ENCODE results near the gene FGD4.

The FGD4 gene

GRCh38 chr12:32460638-32461037, 61.3 kb downstream of the FGD4 start:
- no peak for DNase-seq

DNA sequence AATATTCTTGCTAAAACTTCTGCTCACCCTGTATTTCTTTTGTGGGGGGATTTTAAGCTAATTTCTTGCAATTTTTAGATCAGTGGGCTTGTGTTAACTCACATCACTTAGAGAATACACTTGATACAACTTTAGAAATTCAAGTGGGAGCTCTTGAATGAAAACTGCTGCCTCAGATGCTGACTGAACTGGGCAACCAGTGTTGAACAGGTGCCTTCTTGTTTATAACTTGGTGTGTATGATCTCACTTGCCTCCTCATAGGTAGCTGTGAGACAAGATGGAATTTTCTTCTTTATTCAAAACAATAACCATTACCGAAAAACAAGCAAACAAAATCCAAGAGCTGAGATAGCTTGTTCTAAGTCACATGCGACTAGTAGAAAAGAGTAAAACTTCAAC, 63.5 kb downstream of the FGD4 start:
- no peak for DNase-seq

DNA sequence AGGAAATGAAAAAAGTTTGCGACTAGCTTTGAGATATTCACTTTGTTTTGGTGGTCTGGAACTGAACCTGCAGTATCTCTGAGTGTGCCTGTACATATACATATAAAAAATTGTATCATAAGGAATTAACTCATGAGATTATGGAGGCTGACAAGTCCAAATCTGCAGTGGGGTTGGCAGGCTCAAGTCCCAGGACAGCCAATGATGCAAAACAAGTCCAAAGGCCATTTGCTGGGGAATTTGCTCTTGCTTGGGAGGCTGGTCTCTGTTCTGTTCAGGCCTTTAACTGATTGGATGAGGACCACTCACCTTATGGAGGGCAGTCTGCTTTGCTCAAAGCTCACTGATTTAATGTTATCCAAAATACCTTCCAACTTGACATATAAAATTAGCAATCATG, 66.8 kb downstream of the FGD4 start:
- DNase-seq = no peak

GRCh38 chr12:32466986-32467711, 67.8 kb downstream of the FGD4 start:
- no peak for DNase-seq

DNA sequence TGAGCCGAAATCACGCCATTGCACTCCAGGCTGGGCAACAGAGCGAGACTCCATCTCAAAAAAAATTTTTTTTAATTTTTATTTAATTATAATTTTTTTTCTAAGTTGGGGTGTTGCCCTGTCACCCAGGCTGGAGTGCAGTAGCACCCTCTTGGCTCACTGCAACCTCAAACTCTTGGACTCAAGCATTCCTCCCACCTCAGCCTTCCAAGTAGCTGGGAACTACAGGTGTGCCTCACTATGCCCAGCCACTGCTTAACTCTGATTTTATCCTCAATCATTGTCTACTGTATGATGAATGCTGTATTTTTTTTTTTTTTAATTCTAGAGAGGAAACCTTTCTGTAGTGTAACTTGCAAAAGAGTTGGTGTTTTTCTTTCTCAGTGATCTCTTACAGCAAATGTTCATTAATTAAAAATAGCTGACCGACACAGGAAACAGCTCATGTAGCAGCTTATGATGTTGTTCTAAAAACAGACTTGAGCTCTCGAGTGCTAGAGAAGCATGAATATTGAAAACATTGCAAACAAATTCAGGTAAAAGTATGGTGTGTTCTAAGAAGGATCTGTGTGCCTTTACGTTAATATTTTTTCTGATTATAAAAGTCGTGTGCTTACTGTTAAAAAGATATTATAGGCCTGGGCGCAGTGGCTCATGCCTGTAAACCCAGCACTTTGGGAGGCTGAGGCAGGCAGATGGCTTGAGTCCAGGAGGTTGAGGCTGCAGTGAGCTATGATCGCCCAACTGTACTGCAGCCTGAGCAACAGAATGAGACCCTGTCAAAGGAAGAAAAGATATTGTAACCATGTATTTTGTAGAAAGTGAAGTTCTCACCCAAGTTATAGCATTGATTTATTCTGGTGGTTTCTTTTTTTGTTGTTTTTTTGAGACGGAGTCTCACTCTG, 68.9 kb downstream of the FGD4 start:
- no peak for DNase-seq

- no peak for DNase-seq
These were observed 71.6 kb downstream of the FGD4 start for GRCh38 chr12:32470936-32471470.

GRCh38 chr12:32471591-32472001, 72.2 kb downstream of the FGD4 start:
- DNase-seq = no peak

DNA sequence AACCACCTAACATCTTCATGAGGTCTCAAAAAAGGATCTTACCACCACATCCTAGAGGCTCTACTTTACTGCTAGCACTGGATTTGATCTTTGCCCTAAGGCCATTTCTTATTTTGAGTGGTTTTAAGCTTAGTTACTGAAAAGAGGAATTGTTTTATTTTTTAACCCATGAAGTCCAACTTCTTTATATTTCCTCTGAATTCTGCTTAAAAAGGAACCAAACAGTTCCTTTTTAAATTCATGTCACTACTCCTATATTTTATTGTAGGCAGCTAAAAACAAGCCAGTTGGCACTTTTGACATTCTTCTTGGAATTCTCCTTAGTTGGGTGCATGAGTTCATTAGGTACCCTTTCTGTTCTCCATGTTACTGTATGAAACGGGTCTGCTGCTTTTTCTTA, 76.4 kb downstream of the FGD4 start:
- DNase-seq = no peak

DNA sequence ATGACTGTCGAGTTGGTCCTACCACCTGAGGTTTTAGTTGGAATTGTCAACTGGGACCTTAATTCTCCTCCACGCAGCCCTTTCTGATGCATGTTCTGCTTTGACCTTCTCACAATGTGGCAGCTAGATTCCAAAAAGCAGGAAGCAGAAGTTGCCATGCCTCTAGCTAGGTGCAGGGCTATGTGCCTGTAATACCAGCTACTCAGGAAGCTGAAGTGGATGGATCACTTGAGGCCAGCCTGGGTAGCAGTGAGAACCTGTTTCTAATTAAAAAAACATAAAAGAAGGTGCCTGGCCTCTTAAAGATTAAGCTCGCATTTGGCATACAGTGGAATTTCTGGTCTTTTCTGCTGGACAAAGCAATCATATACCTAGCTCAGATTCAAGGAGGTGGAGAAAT, 77.1 kb downstream of the FGD4 start:
- DNase-seq = no peak

DNA sequence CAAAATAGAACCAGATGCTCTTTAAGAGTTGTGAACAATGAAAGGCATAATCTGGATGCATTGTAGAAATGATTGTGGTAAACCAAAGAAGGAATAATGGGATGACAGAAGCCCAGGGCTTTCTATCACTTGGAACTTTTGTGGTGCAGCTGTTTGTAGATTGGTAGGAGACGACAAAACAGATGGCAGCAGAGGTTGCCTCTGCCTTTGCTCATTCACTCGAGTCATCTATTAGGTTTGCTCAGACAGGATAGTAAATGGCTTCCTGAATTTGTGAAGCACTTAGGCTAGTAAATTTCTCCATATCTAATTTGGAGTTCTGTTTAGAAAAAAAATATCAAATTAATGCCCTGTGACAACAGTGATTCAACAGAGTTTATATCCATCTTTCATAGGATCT, 78.4 kb downstream of the FGD4 start:
- no peak for DNase-seq

DNA sequence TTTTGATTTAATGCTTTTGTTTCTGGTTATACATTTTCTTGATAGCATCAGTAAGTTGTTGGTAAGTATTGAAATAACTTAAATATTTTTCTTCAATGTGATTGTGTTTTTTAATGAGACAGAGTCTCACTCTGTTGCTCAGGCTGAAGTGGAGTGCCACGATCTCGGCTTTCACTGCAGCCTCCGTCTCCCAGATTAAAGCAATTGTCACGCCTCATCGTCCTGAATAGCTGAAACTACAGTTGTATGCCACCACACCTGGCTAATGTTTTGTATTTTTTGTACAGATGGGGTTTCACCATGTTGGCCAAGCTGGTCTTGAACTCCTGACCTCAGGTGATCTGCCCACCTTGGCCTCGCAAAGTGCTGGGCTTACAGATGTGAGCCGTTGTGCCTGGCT, 78.8 kb downstream of the FGD4 start:
- DNase-seq = no peak

DNA sequence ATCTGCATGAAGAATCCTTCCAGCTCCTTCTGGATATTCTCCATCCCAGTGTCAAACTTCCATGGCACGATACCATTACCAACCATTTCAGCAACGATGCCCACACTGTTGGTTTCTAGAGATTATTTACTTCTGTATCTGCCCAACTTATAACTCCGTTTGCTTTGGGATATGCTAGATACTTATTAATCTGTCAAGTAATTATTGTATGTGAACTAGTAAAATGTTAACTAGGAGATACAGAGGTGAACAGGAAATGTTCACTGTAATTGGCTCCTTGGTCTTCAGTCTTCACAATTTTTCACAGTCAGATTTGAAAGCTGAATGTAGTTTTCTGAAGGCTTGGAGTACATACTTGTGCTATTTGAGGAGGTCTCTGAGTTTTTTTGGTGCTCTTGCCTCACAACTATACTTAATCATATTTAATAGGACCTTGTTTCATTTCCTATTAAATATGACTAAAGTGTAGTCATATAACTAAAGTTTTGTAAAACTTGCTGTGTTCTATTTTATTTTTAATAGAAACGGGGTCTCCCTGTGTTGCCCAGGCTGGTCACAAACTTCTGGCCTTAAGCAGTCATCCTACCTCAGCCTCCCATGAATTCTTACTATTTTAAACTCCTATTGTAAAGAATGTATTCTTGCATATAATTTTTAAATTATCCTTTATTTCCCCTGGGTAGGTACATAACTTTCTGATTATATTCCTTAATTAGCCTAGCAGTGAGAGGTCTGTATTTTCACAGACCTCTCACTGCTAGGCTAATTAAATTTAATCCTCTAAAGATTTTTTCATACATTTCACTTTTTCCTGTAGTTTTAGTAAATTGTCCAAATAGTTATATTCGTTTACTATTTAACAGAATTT, 79.7 kb downstream of the FGD4 start:
- no peak for DNase-seq

DNA sequence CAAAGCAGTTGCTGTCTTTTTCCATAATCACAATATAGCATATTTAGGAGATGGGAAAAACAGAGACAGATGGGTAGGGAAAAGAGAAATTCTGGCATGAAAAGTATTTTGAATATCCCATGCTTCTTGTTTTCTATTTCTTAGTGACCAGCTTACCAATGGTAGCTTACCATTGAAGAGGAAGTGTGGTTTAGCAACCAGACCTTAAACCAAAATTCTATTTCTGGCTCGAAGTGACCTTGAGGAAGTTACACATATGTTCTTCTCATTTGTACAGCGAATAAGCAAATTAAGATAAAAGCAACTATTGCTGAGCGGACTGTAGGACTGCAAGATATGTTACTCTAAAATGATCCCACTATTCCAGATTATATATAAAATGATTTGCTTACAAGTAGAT, 82.9 kb downstream of the FGD4 start:
- no peak for DNase-seq

DNA sequence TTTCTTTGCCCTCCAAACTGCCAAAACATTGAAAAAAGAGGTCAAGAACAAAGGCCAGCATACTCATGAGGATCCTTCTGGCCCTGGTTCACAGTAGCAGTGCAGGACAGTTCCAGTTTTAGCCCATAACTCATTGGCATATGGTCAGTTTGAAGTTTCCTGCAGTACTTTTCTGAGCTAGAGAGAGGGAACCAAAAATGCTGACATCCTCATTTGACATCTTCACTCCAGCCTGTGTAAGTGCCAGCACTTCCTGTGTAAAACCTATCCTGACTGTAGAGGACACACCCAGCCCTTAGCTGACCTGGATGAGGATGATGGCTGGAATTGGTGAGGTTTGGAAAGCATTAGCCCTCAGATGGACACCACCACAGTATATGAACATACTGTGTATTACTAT, 84.1 kb downstream of the FGD4 start:
- no peak for DNase-seq

GRCh38 chr12:32483993-32484392, 84.6 kb downstream of the FGD4 start:
- no peak for DNase-seq

GRCh38 chr12:32486158-32486557, 86.8 kb downstream of the FGD4 start:
- DNase-seq = no peak

GRCh38 chr12:32488132-32488531, 88.8 kb downstream of the FGD4 start:
- no peak for DNase-seq

- no peak for DNase-seq
These were observed 89.7 kb downstream of the FGD4 start for GRCh38 chr12:32489070-32489469.

DNA sequence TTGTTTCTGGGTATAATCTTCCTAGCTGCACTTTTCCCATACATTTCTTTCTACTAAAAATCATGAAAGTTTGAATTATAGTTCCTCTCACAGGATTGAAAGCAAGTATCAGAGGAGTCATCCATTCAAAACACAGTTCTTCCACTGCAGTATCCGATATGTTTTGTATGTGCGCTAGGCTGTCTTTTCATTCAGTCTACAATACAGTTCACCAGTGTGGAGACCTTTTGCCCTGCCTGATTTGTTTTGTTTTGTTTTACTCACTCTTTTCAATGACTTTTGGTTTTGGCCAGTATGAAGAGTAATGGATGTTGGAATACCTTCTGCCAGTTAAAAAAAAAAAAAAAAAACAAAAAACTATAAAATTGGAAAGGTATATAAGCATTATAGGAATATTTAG, 91.4 kb downstream of the FGD4 start:
- DNase-seq = no peak

DNA sequence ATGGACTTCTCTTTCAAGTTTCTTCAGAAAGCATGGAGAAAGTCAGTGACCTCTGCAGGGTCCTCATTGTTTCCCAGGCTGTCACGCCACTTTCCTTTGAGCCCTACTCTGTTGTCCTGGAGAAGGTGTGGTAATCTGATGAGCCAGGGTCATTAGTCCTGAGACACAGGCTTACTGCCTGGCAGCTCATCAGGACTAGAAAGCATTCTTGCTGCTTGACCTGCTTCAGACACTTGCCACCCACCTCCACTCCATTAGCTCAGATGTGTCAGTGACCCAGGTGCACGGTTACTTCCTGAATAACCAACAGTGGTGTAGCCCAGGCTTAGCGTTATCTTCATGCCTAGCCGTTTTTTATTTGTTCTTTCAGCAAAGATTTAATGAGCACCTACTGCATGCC, 93.9 kb downstream of the FGD4 start:
- no peak for DNase-seq

GRCh38 chr12:32494656-32495055, 95.3 kb downstream of the FGD4 start:
- no peak for DNase-seq

DNA sequence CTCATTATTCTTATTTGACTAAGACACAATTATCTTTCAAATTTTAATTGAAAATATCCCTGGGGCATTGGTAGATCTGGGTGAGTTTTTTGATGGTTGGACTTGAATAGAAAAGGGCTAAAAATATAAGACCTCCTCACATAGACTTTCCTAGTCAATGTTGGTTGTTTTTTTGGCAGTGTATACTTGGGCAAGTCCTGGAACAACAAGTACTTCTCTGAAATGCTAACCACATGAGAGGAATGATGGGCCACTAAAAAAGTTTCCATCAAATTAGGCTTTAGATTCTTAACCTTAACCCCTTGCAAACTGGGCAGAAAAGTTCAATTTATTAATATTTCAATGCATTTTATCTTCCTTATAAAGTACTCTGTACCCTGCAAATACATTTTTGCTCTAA, 97.6 kb downstream of the FGD4 start:
- no peak for DNase-seq

DNA sequence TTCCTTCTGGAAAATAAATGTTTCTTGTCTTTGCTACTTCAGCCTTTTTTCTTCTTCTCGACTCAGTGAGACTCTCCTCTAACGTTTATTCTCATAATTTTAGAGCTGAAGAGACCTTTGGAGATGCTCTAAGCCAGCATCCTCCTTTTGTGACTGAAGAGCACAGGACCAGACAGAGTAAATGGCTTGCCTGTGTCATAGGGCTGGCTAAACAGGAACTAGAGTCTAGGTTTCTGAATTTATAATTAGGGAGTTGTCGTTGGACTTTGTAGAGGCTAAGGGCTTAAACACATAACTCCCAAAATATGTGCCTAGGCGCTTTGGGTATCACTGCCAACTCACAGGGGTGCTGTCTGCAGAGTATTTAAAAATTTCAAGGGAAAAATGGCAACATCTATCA, 98.5 kb downstream of the FGD4 start:
- DNase-seq = no peak
